HG03571 (cell line): Measurements from ENCODE around the gene MEIS1.

Experiments
- ATAC-seq: cut with Tn5 transposase; IDR thresholded peaks from one replicate; pipeline ENCODE4 v1.9.1; 2021; ENCODE audit not compliant: unreplicated experiment

MEIS1 gene

GRCh38 chr2:66532972-66533868 lies 98.3 kb downstream of the MEIS1 start:
- no peak for ATAC-seq

GRCh38 chr2:66534461-66534860 lies 99.5 kb downstream of the MEIS1 start:
- ATAC-seq: no peak

GRCh38 chr2:66535574-66536289 lies 100.8 kb downstream of the MEIS1 start:
- ATAC-seq: no peak

- no peak for ATAC-seq
Measured at GRCh38 chr2:66536290-66536673, 101.4 kb downstream of the MEIS1 start.

GRCh38 chr2:66536997-66537396 lies 102.1 kb downstream of the MEIS1 start:
- ATAC-seq: no peak

GRCh38 chr2:66538291-66538690 lies 103.4 kb downstream of the MEIS1 start:
- ATAC-seq: no peak

GRCh38 chr2:66539452-66539851 lies 104.5 kb downstream of the MEIS1 start:
- no peak for ATAC-seq

- ATAC-seq: no peak
Measured at GRCh38 chr2:66541646-66542045, 106.7 kb downstream of the MEIS1 start.

- ATAC-seq: no peak
Measured at GRCh38 chr2:66543257-66543767, 108.4 kb downstream of the MEIS1 start.

GRCh38 chr2:66544258-66544657 lies 109.3 kb downstream of the MEIS1 start:
- no peak for ATAC-seq

GRCh38 chr2:66545258-66545657 lies 110.3 kb downstream of the MEIS1 start:
- ATAC-seq: no peak

- ATAC-seq: no peak
Measured at GRCh38 chr2:66547118-66547517, 112.2 kb downstream of the MEIS1 start.

GRCh38 chr2:66547887-66548286 lies 113.0 kb downstream of the MEIS1 start:
- no peak for ATAC-seq

GRCh38 chr2:66548422-66548821 lies 113.5 kb downstream of the MEIS1 start:
- no peak for ATAC-seq

GRCh38 chr2:66550826-66551225 lies 115.9 kb downstream of the MEIS1 start:
- ATAC-seq: no peak

GRCh38 chr2:66553370-66553769 lies 118.4 kb downstream of the MEIS1 start:
- ATAC-seq: no peak

GRCh38 chr2:66555091-66555490 lies 120.2 kb downstream of the MEIS1 start:
- ATAC-seq: no peak

- no peak for ATAC-seq
Measured at GRCh38 chr2:66555501-66556324, 120.8 kb downstream of the MEIS1 start.

GRCh38 chr2:66559672-66560071 lies 124.7 kb downstream of the MEIS1 start:
- ATAC-seq: no peak

GRCh38 chr2:66560683-66561082 lies 125.8 kb downstream of the MEIS1 start:
- no peak for ATAC-seq

GRCh38 chr2:66561645-66562303 lies 126.8 kb downstream of the MEIS1 start:
- ATAC-seq: no peak
